SK-N-SH (cell line): ENCODE data around the gene NAPB.

Source experiments
- CHD2 ChIP-seq: fragments of 150-350 bp; IDR thresholded peaks from 2 replicates; pipeline ENCODE4 v1.6.1; 2018; ENCODE audit warnings: low read length; ENCODE audit not compliant: partially characterized antibody
- CTCF ChIP-seq: fragments of 200-600 bp; sonication (generic); IDR thresholded peaks from 2 replicates; pipeline ENCODE4 v1.6.1; 2017; ENCODE audit warnings: antibody characterized with exemption, mild to moderate bottlenecking, moderate library complexity
- FOXM1 ChIP-seq: IDR thresholded peaks from 2 replicates; pipeline ENCODE4 v1.4.0; 2012; ENCODE audit warnings: low read depth, mild to moderate bottlenecking
- MXI1 ChIP-seq: IDR thresholded peaks from 2 replicates; pipeline ENCODE4 v1.6.1; 2012; ENCODE audit warnings: mild to moderate bottlenecking, low read depth, low read length, improper control_type of control experiment
- REST ChIP-seq: IDR thresholded peaks from 2 replicates; pipeline ENCODE4 v1.6.1; 2012; ENCODE audit warnings: mild to moderate bottlenecking, low read depth, low read length, moderate library complexity
- RFX5 ChIP-seq: IDR thresholded peaks from 2 replicates; pipeline ENCODE4 v1.6.1; 2012; ENCODE audit warnings: mild to moderate bottlenecking, improper control_type of control experiment, low read length
- YY1 ChIP-seq: IDR thresholded peaks from 2 replicates; pipeline ENCODE4 v1.4.0; 2012; ENCODE audit warnings: low read depth, mild to moderate bottlenecking

- no peak for TF ChIP-seq CHD2
- TF ChIP-seq RFX5: no peak
- TF ChIP-seq CTCF: no peak
- TF ChIP-seq MXI1: no peak
- TF ChIP-seq FOXM1: no peak
- no peak for TF ChIP-seq REST
- no peak for TF ChIP-seq YY1
Observed at GRCh38 chr20:23370274-23370673, 51.0 kb downstream of the NAPB start.
